Activated CD8-positive, alpha-beta T cell treated with anti-CD3 and anti-CD28 coated beads for 36 hours (primary cell): ENCODE measurements around the gene KCP. TPM values are rescaled to one million over a fixed set of nuclear protein-coding genes. Genes with fewer than 3 reads are reported as not detected.

Experiments used
- ATAC-seq: fragments of 200-7000 bp; cut with Tn5 transposase; one replicate; pipeline ENCODE4 v1.10.0; 2021; ENCODE audit warnings: mild to moderate bottlenecking, moderate library complexity
- CTCF ChIA-PET: fragments of 350-600 bp; sonication (Branson Sonifier 250); formaldehyde crosslinking; loops from one replicate; lab custom pipeline; 2021; ENCODE audit warnings: antibody characterized with exemption; lab: Charles Lee
- POLR2A ChIA-PET: fragments of 350-600 bp; sonication (Branson Sonifier 250); formaldehyde crosslinking; loops from one replicate; lab custom pipeline; 2021; ENCODE audit warnings: antibody characterized with exemption; lab: Charles Lee
- DNase-seq: peaks from one replicate; pipeline ENCODE4 v3.0.0-alpha.2; 2020
- H3K27ac Mint-ChIP-seq: one replicate; pipeline ENCODE4 v1.8.0; 2021; ENCODE audit warnings: mild to moderate bottlenecking, mixed read lengths
- H3K27me3 Mint-ChIP-seq: one replicate; pipeline ENCODE4 v1.8.0; 2021; ENCODE audit warnings: mixed read lengths
- H3K36me3 Mint-ChIP-seq: one replicate; pipeline ENCODE4 v1.8.0; 2021; ENCODE audit warnings: low read depth, mixed read lengths
- H3K4me1 Mint-ChIP-seq: one replicate; pipeline ENCODE4 v1.8.0; 2021; ENCODE audit warnings: low read depth, mixed read lengths
- H3K4me3 Mint-ChIP-seq: one replicate; pipeline ENCODE4 v1.8.0; 2021; ENCODE audit warnings: mild to moderate bottlenecking, moderate library complexity, mixed read lengths
- H3K9me3 Mint-ChIP-seq: one replicate; pipeline ENCODE4 v1.8.0; 2021; ENCODE audit warnings: mixed read lengths
- intact Hi-C: fragments of 100-400 bp; cut with micrococcal nuclease; formaldehyde crosslinking; loops from one replicate; pipeline ENCODE4 v1.10.0; 2022
- total RNA-seq, 2 experiments: library from RNA; stranded (reverse); gene quantifications; one replicate each; pipeline ENCODE4 v1.2.3, GENCODE V29; 2021
- TF ChIP-seq, protein P1 (sequence below): fragments of 200-600 bp; IDR thresholded peaks from one replicate; pipeline ENCODE4 v1.8.0; 2022; ENCODE audit warnings: antibody characterized with exemption, mild to moderate bottlenecking

KCP gene
- total RNA-seq, 2 experiments from 2014 or later: not detected

- POLR2A ChIA-PET: interaction anchor here (0.7 to 1.6 kb wide), 7 partner anchors 12 to 460 kb away, joined by 3 to 4 read pairs (median 3); no protein-coding TSS in a partner anchor
- CTCF ChIA-PET: interaction anchor here (1.0 to 3.3 kb wide), 5 partner anchors 11 to 223 kb away, joined by 3 to 26 read pairs (median 3); no protein-coding TSS in a partner anchor
- no peak overlapping the region for H3K27ac Mint-ChIP-seq
- H3K4me1 Mint-ChIP-seq: peaks cover 20% of the 10 kb centered on the region
- ATAC-seq (no peak), DNase-seq (no peak)
- TF ChIP-seq, protein P1, sequence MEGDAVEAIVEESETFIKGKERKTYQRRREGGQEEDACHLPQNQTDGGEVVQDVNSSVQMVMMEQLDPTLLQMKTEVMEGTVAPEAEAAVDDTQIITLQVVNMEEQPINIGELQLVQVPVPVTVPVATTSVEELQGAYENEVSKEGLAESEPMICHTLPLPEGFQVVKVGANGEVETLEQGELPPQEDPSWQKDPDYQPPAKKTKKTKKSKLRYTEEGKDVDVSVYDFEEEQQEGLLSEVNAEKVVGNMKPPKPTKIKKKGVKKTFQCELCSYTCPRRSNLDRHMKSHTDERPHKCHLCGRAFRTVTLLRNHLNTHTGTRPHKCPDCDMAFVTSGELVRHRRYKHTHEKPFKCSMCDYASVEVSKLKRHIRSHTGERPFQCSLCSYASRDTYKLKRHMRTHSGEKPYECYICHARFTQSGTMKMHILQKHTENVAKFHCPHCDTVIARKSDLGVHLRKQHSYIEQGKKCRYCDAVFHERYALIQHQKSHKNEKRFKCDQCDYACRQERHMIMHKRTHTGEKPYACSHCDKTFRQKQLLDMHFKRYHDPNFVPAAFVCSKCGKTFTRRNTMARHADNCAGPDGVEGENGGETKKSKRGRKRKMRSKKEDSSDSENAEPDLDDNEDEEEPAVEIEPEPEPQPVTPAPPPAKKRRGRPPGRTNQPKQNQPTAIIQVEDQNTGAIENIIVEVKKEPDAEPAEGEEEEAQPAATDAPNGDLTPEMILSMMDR: no peak
- H3K36me3 Mint-ChIP-seq: peaks cover 8% of the 10 kb centered on the region
- no peaks in the 10 kb centered on the region for H3K9me3 Mint-ChIP-seq
- intact Hi-C loops: no loop called here
- H3K4me3 Mint-ChIP-seq: peak overlapping the region; percentile 50
- H3K27me3 Mint-ChIP-seq: peaks cover 3% of the 10 kb centered on the region
Observed at GRCh38 chr7:128868624-128869137, 41.8 kb downstream of the KCP start.

DNA sequence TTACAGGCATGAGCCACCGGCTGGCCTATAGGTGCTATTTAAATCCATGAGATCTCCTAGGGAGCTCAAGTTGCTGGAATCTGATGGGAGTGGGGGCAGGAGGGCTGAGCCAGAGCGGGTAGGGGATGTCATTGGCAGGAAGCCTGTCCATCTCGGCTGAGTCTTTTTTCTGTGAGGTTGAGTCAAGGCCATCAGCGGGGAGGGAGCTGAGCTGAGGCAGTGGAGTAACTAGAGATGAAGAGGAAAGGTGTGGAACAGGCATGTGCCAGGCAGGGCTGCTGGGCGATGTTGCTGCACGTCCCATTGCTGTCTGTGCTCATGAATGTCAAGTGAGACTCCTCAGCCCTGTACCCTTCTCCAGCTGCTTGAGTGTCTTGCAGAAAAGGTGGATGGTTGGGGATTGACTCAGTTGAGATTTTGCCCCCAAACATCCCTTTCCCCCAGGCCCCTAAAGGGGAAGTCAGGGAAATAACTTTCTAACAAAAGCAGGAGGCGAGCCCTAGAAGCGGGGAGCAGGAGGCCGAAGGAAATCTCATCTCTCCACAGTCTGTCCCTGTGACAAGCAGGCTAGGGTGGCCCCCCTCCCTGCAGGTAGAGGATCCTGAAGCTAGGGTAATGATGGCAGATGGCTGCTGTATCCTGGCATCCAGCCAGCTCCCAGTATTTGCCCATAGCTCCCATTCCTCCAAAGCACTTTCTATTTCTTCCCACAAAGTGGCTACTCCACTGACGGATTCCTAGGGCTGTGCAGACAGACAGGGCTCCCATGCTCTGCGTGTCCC, 42.5 kb downstream of the KCP start:
- no peaks in the 10 kb centered on the region for H3K9me3 Mint-ChIP-seq
- TF ChIP-seq, protein P1: no peak
- ChIA-PET CTCF (interaction anchor here (0.7 to 3.3 kb wide), 4 partner anchors 15 to 224 kb away, joined by 3 to 26 read pairs (median 3); no protein-coding TSS in a partner anchor), POLR2A (interaction anchor here (1.1 to 1.6 kb wide), 3 partner anchors 11 to 459 kb away, joined by 3 to 4 read pairs (median 4); no protein-coding TSS in a partner anchor)
- DNase-seq: no peak
- peaks cover 3% of the 10 kb centered on the region for H3K27me3 Mint-ChIP-seq
- H3K27ac Mint-ChIP-seq: no peak overlapping the region
- ATAC-seq: no peak
- peaks cover 8% of the 10 kb centered on the region for H3K36me3 Mint-ChIP-seq
- intact Hi-C loops: no loop called here
- H3K4me1 Mint-ChIP-seq: peaks cover 20% of the 10 kb centered on the region
- peak overlapping the region; percentile 50 for H3K4me3 Mint-ChIP-seq

- Mint-ChIP-seq H3K27ac (no peak overlapping the region), H3K9me3 (no peaks in the 10 kb centered on the region), H3K36me3 (peaks cover 8% of the 10 kb centered on the region), H3K4me3 (no peak overlapping the region), H3K4me1 (peaks cover 23% of the 10 kb centered on the region), H3K27me3 (peaks cover 3% of the 10 kb centered on the region)
- intact Hi-C loops: no loop called here
- ChIA-PET POLR2A (no interaction called here), CTCF (interaction anchor here (3.3 kb wide), 1 partner anchor 16 kb away, joined by 26 read pairs; no protein-coding TSS in a partner anchor)
- no peak for DNase-seq
- TF ChIP-seq, protein P1: no peak
- no peak for ATAC-seq
Observed at GRCh38 chr7:128867241-128867640, 43.3 kb downstream of the KCP start.

DNA sequence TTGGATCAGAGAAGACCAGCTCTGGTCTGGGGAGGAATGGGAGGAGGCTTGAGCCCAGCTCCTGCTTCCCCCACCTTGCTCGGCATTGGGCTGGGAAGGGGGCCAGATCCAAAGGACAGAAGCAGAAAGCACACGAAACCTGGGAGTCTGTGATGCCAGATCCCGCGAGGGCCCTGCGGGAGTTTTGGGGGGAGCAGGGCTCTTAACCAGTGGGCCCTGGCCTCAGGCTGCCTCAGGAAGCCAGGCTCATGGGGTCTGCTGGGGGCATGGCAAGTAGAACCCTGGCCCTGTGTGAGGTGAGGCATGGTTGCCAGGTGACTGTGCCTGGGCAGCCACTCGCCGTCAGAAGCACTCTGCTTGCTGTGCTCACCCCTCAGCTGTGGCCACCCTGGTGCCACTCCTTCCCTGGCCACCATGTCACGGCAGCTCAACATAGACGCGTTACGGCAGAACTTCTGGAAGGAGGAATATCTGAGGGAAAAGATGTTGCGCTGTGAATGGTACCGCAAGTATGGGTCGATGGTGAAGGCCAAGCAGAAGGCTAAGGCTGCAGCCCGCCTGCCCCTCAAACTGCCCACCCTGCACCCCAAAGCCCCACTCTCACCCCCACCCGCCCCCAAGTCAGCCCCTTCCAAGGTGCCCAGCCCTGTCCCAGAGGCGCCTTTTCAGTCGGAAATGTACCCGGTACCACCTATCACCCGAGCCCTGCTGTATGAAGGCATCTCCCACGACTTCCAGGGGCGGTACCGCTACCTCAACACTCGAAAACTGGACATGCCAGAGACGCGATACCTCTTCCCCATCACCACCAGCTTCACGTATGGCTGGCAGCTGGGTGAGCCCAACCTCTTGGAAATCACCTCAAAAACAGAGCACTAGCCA, 44.3 kb downstream of the KCP start:
- Mint-ChIP-seq H3K4me3 (no peak overlapping the region), H3K36me3 (peaks cover 8% of the 10 kb centered on the region), H3K27ac (no peak overlapping the region), H3K27me3 (peaks cover 3% of the 10 kb centered on the region), H3K9me3 (no peaks in the 10 kb centered on the region), H3K4me1 (peaks cover 26% of the 10 kb centered on the region)
- no peak for ATAC-seq
- intact Hi-C loops: no loop called here
- TF ChIP-seq, protein P1: no peak
- ChIA-PET POLR2A (no interaction called here), CTCF (interaction anchor here (1.2 to 3.3 kb wide), 2 partner anchors 17 to 226 kb away, joined by 4 to 26 read pairs; no protein-coding TSS in a partner anchor)
- no peak for DNase-seq
